ENCODE data around the gene ZNF2.

GRCh38 chr2:95121093-95121406 lies 44.6 kb upstream of the ZNF2 start:
- TF ChIP-seq CTCF (conservative IDR thresholded peaks at IDR 0.05; ENCODE audit: low read depth in 2 of 2), result no peak
- no peak for TF ChIP-seq POLR2AphosphoS5 (IDR thresholded peaks at IDR 0.05; ENCODE audit: low read depth)
